Neuronal stem cell (in vitro differentiated cells): ENCODE measurements around the gene TMSB15C.

Source experiments
- DNase-seq: peaks from one replicate; pipeline ENCODE4 v3.0.0-alpha.2; 2013; ENCODE audit warnings: low spot score
- H2AFZ ChIP-seq: one replicate; pipeline ENCODE4 v1.6.1; 2013; ENCODE audit warnings: mild to moderate bottlenecking, low read length, inconsistent platforms
- H2AK5ac ChIP-seq: 2 replicates; pipeline ENCODE4 v1.6.1; 2013; ENCODE audit warnings: low read depth, mild to moderate bottlenecking, inconsistent platforms, low read length, moderate library complexity, mixed read lengths
- H2BK120ac ChIP-seq: 2 replicates; pipeline ENCODE4 v1.6.1; 2013; ENCODE audit warnings: low read depth, mild to moderate bottlenecking, inconsistent platforms, low read length, moderate library complexity, mixed read lengths
- H2BK12ac ChIP-seq: one replicate; pipeline ENCODE4 v1.6.1; 2013; ENCODE audit warnings: low read length, inconsistent platforms
- H2BK15ac ChIP-seq: 2 replicates; pipeline ENCODE4 v1.6.1; 2013; ENCODE audit warnings: mild to moderate bottlenecking, low read length, inconsistent platforms, mixed read lengths
- H2BK5ac ChIP-seq: one replicate; pipeline ENCODE4 v1.6.1; 2013; ENCODE audit warnings: inconsistent platforms, mild to moderate bottlenecking, low read length, moderate library complexity
- H3K14ac ChIP-seq: one replicate; pipeline ENCODE4 v1.6.1; 2013; ENCODE audit warnings: low read length, inconsistent platforms
- H3K18ac ChIP-seq: 2 replicates; pipeline ENCODE4 v1.6.1; 2013; ENCODE audit warnings: low read length, inconsistent platforms
- H3K23ac ChIP-seq: 2 replicates; pipeline ENCODE4 v1.6.1; 2013; ENCODE audit warnings: low read depth, mild to moderate bottlenecking, mixed read lengths, low read length, inconsistent platforms; ENCODE audit not compliant: poor library complexity
- H3K27ac ChIP-seq: replicated peaks from 3 replicates; pipeline ENCODE4 v1.5.1; 2013; ENCODE audit warnings: low read length, inconsistent platforms
- H3K27me3 ChIP-seq, 3 experiments: 2 replicates each; pipeline ENCODE4 v1.6.1; 2013; ENCODE audit warnings: low read length in 3 of 3, mild to moderate bottlenecking in 2 of 3, inconsistent platforms in 1 of 3, low read depth in 1 of 3, mixed read lengths in 1 of 3, moderate library complexity in 1 of 3; ENCODE audit not compliant: control insufficient read depth in 3 of 3, insufficient read depth in 3 of 3
- H3K36me3 ChIP-seq, 2 donors: replicated peaks in 1 of 2; 2 replicates each; pipeline ENCODE4 v1.6.1; 2013; ENCODE audit warnings: low read length in 2 of 2; ENCODE audit not compliant: control insufficient read depth in 2 of 2, insufficient read depth in 2 of 2
- H3K4ac ChIP-seq: 2 replicates; pipeline ENCODE4 v1.6.1; 2013; ENCODE audit warnings: inconsistent platforms, mild to moderate bottlenecking, low read length, moderate library complexity
- H3K4me1 ChIP-seq, 2 donors: 1 replicate in 1 of 2; 2 replicates in 1 of 2; pipeline ENCODE4 v1.6.1; 2013; ENCODE audit warnings: low read length in 2 of 2, low read depth in 1 of 2; ENCODE audit not compliant: control insufficient read depth in 2 of 2, insufficient read depth in 1 of 2
- H3K4me2 ChIP-seq: one replicate; pipeline ENCODE4 v1.6.1; 2013; ENCODE audit warnings: mild to moderate bottlenecking, low read length, inconsistent platforms; ENCODE audit not compliant: insufficient read depth, poor library complexity, severe bottlenecking
- H3K4me3 ChIP-seq, 2 donors: 2 replicates each; pipeline ENCODE4 v1.5.1; 2013; ENCODE audit warnings: low read length in 2 of 2, mild to moderate bottlenecking in 2 of 2, inconsistent platforms in 1 of 2, moderate library complexity in 1 of 2
- H3K79me1 ChIP-seq: one replicate; pipeline ENCODE4 v1.6.1; 2013; ENCODE audit warnings: low read depth, mild to moderate bottlenecking, inconsistent platforms, low read length, moderate library complexity
- H3K9ac ChIP-seq: one replicate; pipeline ENCODE4 v1.6.1; 2013; ENCODE audit warnings: mild to moderate bottlenecking, low read depth, low read length, inconsistent platforms; ENCODE audit not compliant: poor library complexity
- H3K9me3 ChIP-seq, 2 donors: replicated peaks in 1 of 2; 2 replicates each; pipeline versions ENCODE3 to v1.6.1; 2013; ENCODE audit warnings: low read length in 2 of 2, mild to moderate bottlenecking in 2 of 2, inconsistent platforms in 1 of 2, low read depth in 1 of 2, mixed read lengths in 1 of 2, moderate library complexity in 1 of 2; ENCODE audit not compliant: control insufficient read depth in 2 of 2, insufficient read depth in 1 of 2
- H4K8ac ChIP-seq: one replicate; pipeline ENCODE4 v1.6.1; 2013; ENCODE audit warnings: low read depth, mild to moderate bottlenecking, inconsistent platforms, low read length, moderate library complexity
- H4K91ac ChIP-seq: one replicate; pipeline ENCODE4 v1.6.1; 2013; ENCODE audit warnings: low read length, low read depth, mild to moderate bottlenecking, inconsistent platforms; ENCODE audit not compliant: poor library complexity
- WGBS, 2 donors: extraction: QIAGEN DNeasy Blood & Tissue Kit; methylation state at CpG; one replicate each; pipeline ENCODE4 v1.1.7; 2013; ENCODE audit warnings: missing lambda C conversion rate in 2 of 2, mixed read lengths in 1 of 2; ENCODE audit not compliant: insufficient read length in 2 of 2, insufficient replicate concordance in 1 of 2; ENCODE audit errors: extremely low coverage in 2 of 2; 5-methylcytosine and 5-hydroxymethylcytosine counted together

Gene TMSB15C

GRCh38 chrX:104085919-104086318 is 9.9 kb upstream of the TMSB15C start:
- no peak overlapping the region for H3K23ac ChIP-seq

GRCh38 chrX:104085477-104085876 is 9.4 kb upstream of the TMSB15C start:
- Histone ChIP-seq H2BK120ac (no peak overlapping the region), H3K4me2 (no peak overlapping the region), H3K18ac (no peak overlapping the region), H3K23ac (no peak overlapping the region), H2AK5ac (no peak overlapping the region), H3K4ac (no peak overlapping the region), H3K27ac (no peak overlapping the region), H4K8ac (no peak overlapping the region), H3K4me3 (no peak overlapping the region), H3K36me3 (no peaks in the 10 kb centered on the region), H4K91ac (no peak overlapping the region), H3K9me3 (no peaks in the 10 kb centered on the region), H3K9ac (no peak overlapping the region), H2AFZ (no peak overlapping the region), H2BK12ac (no peak overlapping the region), H3K4me1 (no peaks in the 10 kb centered on the region), H2BK15ac (no peak overlapping the region), H3K14ac (no peak overlapping the region), H3K27me3 (peaks cover 0 to 7% (median 0%) of the 10 kb centered on the region in 3 experiments), H2BK5ac (no peak overlapping the region), H3K79me1 (no peaks in the 10 kb centered on the region)
- WGBS, 2 donors, result no CpG with 5 or more reads among the region's 7 CpGs
- no peak for DNase-seq

More at GRCh38 chrX:104085919-104086318, 9.9 kb upstream of the TMSB15C start:
- peaks cover 0 to 7% (median 0%) of the 10 kb centered on the region in 3 experiments for H3K27me3 ChIP-seq
- H2BK120ac ChIP-seq, result no peak overlapping the region
- no peak overlapping the region for H2AFZ ChIP-seq
- H3K4ac ChIP-seq, result no peak overlapping the region
- H2BK15ac ChIP-seq, result no peak overlapping the region
- H3K36me3 ChIP-seq, result no peaks in the 10 kb centered on the region
- no peak overlapping the region for H4K91ac ChIP-seq
- H3K79me1 ChIP-seq, result no peaks in the 10 kb centered on the region
- no peak for DNase-seq
- H3K4me3 ChIP-seq, result no peak overlapping the region
- H3K27ac ChIP-seq, result no peak overlapping the region
- H3K18ac ChIP-seq, result no peak overlapping the region
- WGBS, 2 donors, result no CpG with 5 or more reads among the region's 7 CpGs
- no peaks in the 10 kb centered on the region for H3K4me1 ChIP-seq
- H3K9ac ChIP-seq, result no peak overlapping the region
- H3K14ac ChIP-seq, result no peak overlapping the region
- H2BK12ac ChIP-seq, result no peak overlapping the region
- no peak overlapping the region for H2BK5ac ChIP-seq
- H3K9me3 ChIP-seq, result no peaks in the 10 kb centered on the region
- no peak overlapping the region for H2AK5ac ChIP-seq
- no peak overlapping the region for H3K4me2 ChIP-seq
- no peak overlapping the region for H4K8ac ChIP-seq

- Histone ChIP-seq H3K79me1 (no peaks in the 10 kb centered on the region), H2BK15ac (no peak overlapping the region), H3K9me3 (no peaks in the 10 kb centered on the region), H3K9ac (no peak overlapping the region), H3K14ac (no peak overlapping the region), H3K4me3 (no peak overlapping the region), H2AFZ (no peak overlapping the region), H2BK12ac (no peak overlapping the region), H2BK5ac (no peak overlapping the region), H4K91ac (no peak overlapping the region), H3K4ac (no peak overlapping the region), H3K18ac (no peak overlapping the region), H2AK5ac (no peak overlapping the region), H3K27ac (no peak overlapping the region), H4K8ac (no peak overlapping the region), H3K4me2 (no peak overlapping the region), H3K23ac (no peak overlapping the region), H3K36me3 (no peaks in the 10 kb centered on the region), H3K27me3 (peaks cover 0 to 5% (median 0%) of the 10 kb centered on the region in 3 experiments), H3K4me1 (no peaks in the 10 kb centered on the region), H2BK120ac (no peak overlapping the region)
- no CpG with 5 or more reads among the region's 5 CpGs for WGBS, 2 donors
- DNase-seq, result no peak
These were observed 8.7 kb upstream of the TMSB15C start for GRCh38 chrX:104084534-104085277.

GRCh38 chrX:104084063-104084462 is 8.0 kb upstream of the TMSB15C start:
- DNase-seq, result no peak
- H3K4ac ChIP-seq, result no peak overlapping the region
- H2AK5ac ChIP-seq, result no peak overlapping the region
- no peak overlapping the region for H3K4me3 ChIP-seq
- no peak overlapping the region for H3K23ac ChIP-seq
- peaks cover 0 to 2% (median 0%) of the 10 kb centered on the region in 3 experiments for H3K27me3 ChIP-seq
- no peak overlapping the region for H2BK15ac ChIP-seq
- H4K91ac ChIP-seq, result no peak overlapping the region
- H3K27ac ChIP-seq, result no peak overlapping the region
- no CpG with 5 or more reads among the region's 4 CpGs for WGBS, 2 donors
- H3K9me3 ChIP-seq, result no peaks in the 10 kb centered on the region
- no peak overlapping the region for H4K8ac ChIP-seq
- no peak overlapping the region for H2BK12ac ChIP-seq
- H2AFZ ChIP-seq, result no peak overlapping the region
- no peaks in the 10 kb centered on the region for H3K79me1 ChIP-seq
- no peak overlapping the region for H3K18ac ChIP-seq
- no peak overlapping the region for H3K9ac ChIP-seq
- no peak overlapping the region for H3K14ac ChIP-seq
- no peaks in the 10 kb centered on the region for H3K36me3 ChIP-seq
- no peaks in the 10 kb centered on the region for H3K4me1 ChIP-seq
- H2BK5ac ChIP-seq, result no peak overlapping the region
- no peak overlapping the region for H2BK120ac ChIP-seq
- H3K4me2 ChIP-seq, result no peak overlapping the region
